HG03342 (cell line): ENCODE data around the gene SLC4A11.
"Not testable (repeated sequence)": the region's sequence is repeated elsewhere in the genome, so short reads cannot be mapped to it uniquely, and the experiment has no call there.

Experiments
- ATAC-seq: cut with Tn5 transposase; IDR thresholded peaks from one replicate; pipeline ENCODE4 v1.9.1; 2021; ENCODE audit warnings: mild to moderate bottlenecking, moderate library complexity; ENCODE audit not compliant: unreplicated experiment

Gene SLC4A11

DNA sequence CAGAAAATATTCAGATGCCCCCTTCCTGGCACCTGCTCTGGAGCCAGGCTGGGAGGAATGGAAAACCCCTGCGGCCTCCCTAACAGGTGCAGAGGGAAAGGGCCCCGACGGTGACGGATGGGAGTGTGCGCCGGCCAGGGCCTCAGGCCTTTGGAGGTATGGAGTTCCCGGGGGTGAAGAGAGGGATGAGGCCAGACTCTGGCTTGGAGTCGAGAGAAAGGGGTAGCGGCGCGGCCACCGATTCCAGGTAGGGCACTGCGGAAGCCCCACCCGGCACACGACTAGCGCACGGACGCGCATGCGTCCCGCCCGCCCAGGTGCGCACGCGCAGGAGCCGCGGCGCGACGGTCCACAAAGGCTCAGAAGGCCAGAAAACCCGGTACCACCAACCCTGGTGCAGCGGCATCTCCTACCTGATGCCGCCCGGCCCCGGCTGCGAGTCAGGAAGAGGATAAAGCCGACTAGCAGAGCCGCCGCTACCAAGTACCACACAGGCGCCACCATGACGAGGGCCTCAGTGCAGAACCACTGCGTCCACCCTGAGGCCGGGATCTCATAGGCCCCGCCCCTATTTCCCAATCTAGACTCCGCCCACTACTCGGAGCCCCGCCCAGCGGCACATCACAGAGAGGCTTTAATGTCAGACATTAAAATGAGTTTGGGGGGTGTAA lies 34.7 kb downstream of the SLC4A11 start, which contains the start of gene DDRGK1:
TSS of gene DDRGK1 (minus strand) at position 559 of the 671 bp plus-strand sequence. CDS start at position 504, 55 bp downstream.
- peak; percentile 73 for ATAC-seq

DNA sequence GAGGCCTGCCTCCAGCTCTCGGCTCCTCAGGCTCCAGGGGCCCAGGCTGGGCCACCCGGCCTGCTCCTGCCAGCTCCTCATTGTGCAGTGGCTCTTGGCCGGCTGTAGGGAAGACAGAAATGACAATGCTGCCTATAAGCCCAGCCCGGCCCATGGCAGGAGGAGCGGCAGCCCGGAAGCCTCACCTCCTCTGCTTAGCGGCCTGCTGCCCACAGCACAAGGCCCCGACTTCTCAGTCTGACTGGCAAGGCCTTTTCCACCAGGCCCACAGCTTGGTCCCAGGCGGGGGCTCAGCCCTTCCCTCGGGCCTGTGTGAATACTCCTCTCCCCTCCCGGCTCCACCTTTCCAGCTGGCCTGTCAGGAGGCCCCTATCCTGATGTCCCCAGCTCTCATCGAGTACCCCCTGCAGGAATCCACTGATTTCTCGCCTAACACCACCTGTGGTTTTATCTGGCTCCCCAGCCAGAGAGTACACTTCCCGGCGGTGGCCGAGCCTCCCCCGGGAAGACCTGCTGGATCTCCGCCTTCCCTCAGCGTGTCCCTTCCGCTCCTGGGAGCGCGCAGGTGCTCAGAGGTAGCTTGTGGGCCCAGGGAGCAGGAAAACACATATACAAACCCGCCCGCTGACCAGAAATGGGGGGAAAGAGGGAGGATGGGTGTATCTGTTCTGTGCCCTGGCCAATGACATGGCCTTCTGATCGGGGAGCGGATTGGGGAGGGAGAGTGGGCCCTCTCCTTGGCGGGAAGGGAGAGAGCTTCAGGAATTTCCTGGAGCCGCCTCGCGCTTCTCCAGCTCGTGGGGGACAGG lies 35.5 kb downstream of the SLC4A11 start:
- ATAC-seq, result peak; percentile 17

DNA sequence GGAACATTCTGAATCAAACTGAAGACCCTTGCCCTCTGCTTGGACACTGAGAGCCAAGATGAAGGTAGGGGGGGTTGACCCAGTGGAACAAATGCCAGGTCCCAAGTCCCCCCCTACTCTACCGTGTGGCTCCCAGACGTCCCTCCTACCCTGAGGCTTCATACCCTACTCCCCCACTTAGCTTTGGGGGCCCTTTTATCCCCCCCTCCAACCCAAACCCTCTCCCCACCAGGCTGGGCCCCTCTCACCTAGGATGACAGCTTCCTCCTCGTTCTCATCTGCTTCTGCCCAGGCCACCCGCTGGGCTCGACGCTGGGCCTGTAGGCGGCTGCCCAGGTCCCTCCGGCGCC lies 36.0 kb downstream of the SLC4A11 start:
- no peak for ATAC-seq

DNA sequence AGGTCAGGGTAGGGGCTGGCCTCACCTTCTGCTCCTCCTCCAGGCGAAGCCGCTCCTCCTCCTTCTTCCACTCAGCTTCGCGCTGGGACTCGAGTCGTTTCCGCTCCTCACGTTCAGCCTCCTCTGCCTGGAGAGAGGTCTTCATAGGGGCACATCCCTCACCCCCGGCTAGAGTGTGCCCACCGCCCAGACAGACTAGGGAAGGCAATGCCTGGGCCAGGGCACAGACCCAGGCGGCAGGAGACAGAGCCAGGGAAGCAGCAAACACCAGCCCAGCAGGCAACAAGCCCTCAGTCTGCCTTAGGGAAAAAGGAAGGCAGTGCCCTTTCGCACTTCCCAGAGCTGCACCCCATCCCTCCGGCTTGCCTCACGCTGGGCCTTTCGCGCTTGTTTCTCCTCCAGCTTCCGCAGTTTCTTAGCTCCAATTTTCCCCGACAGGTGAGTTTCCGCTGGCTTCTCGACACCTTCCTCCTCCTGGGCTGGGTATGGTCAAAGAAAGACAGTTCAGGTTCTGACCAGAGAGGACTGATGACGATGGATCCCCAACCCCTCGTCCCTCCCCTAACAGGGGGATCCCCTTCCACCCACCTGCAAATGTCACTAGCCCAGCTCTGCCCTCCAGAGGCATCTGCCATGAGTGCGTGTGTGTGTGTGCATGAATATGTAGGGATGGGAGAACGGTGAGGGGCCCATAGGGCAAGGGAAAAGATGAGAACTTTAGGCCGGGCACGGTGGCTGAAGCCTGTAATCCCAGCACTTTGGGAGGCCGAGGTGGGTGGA lies 38.8 kb downstream of the SLC4A11 start:
- no peak for ATAC-seq

DNA sequence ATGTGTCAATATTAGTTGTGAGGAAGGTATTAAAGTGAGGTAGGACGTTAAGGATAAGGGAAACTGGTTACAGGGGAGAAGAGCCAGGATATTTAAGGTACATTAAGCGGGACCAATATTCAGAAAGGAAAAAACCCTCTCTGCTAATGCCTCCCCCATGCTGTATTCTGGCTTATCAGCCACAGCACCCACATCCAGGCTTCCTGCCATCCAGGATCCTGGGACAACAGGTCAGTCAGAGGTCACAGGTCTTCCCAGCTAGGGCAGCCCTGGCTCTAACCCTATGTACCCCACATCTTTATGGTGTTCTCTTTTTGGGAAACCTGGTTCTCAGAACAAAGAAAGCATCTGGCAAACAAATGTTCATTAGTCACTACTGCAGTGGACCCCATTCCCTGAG lies 39.8 kb downstream of the SLC4A11 start:
- ATAC-seq, result no peak

DNA sequence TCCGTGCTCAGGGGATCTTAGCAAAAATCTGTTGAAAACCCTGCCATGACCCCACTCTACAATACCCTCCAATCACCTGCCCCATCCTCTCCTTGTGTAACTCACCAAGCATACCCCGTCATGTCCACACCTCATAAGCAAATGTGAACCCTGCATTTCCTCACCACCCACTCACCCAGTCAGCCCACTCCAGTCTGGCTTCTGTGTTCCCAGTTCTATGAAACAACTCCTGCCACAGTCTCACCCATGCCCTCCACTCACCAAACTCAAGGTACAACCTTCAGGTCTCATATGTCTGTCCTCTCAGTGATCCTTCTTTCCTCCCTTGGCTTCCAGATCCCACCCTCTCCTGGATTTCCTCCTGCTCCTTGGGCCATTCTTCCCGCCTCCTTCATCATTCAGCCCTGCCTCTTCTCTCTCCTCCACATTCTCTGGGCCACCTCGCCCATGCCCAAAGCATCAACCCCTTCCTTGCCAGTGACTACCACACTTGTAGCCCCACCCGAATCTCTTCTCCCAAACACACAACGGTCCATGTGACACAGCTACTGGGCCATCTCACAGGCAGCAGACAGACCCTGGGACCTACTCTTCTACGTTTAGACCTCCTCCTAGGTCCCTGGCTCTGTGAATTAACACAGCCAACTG lies 43.3 kb downstream of the SLC4A11 start:
- ATAC-seq, result no peak

DNA sequence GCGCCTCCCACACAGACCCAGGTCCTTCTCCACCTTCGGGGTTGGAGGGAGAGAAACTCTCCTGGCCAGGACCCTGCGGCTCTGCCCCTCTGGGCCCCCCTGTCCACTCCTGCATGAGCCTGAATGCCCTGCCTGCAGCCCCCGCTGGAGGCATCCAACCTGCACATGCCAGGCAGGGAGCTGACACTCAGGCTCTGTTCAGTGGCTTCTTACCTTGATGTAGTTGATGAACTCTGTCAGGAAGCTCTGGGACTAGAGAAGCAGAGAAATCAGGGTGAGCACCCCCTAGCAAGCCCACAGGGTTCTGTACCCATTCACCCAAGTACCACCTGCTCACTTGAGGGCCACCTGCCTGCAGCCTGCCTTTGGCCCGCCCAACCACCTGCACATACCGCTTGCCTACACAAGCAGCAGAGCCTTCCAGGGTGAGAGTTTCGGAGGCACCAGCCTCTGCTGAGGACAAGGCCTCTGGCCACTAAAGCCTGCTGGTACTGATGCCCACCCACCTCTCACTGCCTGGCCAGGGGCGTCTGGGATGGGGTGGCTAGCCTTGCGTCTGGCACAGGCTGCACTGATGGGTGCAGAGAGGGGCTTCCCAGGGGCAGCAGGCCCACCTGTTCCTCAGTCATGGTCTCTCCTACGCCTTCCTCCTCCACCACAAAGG lies 44.2 kb downstream of the SLC4A11 start:
- no peak for ATAC-seq

DNA sequence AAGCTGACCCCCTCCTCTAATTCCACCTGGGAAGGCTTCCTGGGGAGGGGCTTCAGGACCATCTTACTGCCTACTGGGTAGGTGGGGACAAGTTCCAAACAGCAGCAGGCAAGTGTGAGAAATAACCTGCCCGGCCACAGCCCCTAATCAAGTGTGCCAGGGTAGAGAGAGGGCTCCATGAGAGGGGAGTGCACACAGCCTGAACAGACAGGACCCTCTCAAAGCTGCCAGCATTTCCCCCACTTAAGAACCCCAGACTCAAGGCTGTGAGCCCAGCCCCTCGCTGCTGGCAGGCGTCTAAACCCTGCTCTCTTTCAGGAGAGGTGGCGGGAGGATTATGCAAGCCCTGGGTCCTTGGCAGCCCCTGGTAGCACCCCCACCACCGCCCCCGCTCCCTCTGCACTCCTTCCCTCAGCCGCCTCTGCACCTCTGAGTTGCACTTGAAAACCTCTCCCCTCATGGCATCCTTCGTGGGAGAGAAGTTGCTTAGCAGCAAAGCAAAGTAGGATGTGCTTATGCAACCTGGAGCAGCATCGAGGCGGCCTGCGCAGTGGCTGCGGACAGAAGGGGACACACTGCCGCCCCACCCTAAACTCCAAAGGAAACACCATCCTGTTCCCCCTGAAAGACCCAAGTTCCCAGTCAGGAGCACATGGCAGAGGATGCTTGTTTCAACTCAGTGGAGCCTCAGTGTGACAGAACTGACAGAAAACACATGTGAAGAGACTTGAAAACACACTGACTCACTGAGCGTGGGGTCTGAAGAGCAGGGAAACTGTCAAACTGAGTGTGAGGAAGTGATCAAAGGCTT lies 45.0 kb downstream of the SLC4A11 start:
- no peak for ATAC-seq

DNA sequence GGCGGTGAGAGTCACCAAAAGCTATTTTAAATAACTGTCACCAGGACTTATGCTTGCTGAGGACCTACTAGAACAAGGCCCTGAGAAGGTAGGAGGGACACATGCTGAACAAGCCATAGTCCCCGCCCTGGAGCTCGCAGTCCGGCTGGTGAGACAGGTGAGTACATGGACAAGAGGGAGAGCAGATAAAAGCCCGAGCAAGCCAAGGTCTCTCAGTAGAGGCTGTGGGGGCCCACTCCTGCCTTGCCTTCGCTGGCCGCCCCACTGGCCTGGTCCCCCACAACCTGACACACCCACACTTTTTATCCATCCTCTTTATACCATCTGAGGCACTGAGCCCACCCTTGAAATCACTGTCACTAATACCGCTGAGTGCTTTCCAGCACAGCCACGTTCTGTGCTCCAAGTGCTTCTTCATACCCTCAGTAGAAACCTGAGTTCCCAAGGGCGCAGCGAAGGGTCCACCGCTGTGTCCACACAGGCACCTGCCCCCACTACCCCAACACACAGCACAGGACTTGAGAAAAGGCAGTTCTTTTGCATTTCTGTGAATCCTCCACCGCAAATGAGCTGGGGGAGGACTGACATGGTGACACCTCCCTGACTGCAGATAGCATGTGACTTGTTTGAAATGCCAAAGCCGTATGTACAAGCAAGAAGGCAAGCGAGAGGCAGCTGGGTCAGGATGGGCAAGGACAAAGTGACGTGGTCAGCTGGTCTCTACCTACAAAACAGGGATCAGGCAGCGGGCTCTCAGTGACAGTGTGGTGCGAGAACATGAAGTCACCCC lies 46.6 kb downstream of the SLC4A11 start:
- ATAC-seq, result no peak

DNA sequence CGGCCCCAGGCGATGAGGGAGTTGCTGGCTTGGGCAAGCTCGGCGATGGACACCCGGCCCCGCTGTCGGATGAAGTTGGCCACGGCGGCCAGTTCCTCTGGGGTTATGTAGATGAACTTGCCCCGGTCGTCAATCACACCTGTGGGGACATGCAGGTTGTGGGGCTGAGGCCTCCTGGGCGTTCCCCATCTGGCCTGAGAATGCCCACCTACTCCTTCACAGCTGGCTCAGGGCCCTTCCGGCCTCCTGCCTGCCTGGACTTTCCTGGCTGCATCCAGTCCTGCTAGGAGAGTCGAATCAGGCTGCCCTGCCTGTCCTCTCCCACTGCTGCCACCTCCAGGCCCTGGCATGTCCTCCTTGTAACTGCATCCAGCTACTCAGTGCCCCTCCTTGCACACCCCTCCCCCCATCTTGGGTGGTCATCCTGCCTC lies 48.3 kb downstream of the SLC4A11 start:
- no peak for ATAC-seq

DNA sequence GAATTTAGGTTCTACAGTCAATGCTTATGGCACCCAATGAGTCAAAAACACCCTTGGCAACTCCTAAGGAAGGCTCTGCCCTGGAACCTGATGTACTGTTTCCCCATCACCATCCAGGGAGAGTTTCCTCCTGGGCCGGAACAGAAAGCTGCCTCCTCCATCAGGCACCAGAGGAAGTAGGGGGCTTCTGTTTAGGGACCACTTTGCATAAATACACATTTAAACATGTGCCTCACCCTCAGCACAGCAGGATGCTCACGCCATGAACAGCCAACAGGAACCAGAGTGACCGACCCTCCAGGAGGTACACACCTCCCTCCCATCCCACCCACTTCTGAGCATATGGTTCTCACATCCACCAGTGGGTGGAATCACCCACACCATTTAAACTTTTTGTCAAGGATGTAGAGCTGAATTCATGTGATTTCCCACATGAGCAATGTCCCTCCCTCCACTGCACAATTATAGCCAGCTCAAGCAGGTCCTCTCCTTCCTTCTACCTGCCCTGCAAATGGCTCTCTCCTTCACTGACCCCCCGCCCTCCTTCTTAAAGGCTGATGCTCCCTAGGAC lies 49.3 kb downstream of the SLC4A11 start:
- ATAC-seq, result no peak

DNA sequence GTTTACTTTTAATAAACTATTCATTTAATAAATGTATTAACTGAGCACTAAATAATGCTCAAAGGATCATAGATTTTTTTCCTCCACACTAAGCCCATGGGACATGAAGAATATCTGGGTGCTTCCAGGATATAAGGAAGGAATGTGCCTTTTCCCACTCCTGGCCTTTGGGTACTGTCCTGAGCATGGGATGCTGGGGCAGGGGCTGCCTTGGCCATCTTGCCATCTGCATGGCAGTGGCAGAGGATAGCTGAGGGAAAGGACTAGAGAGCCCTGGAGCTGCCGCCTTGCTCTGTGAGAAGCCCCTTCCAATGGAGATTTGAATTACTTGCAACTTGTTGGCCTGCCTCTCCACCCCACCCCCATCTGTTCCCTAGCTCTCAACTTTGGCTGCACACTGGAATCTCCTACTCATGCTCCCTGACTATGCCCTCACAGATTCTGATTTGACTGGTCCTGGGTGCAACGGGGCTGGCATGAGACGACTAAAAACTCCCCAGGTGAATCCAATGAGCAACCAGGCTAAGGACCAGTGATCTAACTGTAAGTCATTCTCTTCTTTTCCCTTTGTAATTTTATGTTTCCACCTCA lies 50.1 kb downstream of the SLC4A11 start:
- ATAC-seq, result no peak

DNA sequence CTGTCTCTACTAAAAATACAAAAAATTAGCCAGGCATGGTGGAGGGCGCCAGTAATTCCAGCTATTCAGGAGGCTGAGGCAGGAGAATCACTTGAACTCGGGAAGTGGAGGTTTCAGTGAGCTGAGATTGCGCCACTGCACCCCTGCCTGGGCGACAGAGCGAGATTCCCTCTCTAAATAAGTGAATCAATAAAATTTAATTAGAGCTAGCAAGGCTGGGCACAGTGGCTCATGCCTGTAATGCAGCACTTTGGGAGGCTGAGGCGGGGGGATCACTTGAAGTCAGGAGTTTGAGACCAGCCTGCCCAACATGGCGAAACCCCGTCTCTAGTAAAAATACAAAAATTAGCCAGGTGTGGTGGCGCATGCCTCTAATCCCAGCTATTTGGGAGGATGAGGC lies 51.1 kb downstream of the SLC4A11 start:
- ATAC-seq, result not testable (repeated sequence)

DNA sequence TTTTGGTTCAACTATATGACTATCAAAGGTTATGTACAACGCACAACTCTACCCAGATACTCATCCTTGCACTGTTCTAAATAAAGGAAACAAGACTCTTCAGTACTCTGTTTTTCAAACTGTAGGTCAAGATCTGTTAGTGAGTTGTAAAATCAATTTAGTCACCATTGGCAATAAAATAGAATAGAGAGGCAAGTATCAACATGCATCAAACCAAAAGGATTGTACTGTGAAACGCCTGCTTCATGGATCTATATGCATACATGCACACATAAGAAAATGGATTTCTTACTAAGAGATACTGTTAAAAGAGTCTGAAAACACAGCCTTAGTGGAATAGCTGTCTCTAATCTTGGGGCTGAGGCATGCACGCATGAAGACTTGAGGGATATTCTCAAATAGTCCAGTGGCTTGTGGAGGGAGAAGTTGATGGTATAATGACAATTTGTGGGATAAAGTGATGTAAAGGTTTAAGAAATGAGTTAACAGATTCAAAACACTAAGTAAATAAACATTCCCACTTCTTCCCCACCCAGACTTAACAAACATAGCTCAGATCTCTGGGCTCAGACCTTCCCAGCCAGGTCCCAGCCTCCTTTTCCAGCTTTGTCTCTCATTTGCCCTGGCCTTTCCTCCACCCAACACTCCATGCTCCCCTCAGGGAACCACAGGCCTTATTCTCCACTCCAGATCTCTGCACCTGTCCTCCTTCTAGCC lies 54.9 kb downstream of the SLC4A11 start:
- ATAC-seq, result no peak

DNA sequence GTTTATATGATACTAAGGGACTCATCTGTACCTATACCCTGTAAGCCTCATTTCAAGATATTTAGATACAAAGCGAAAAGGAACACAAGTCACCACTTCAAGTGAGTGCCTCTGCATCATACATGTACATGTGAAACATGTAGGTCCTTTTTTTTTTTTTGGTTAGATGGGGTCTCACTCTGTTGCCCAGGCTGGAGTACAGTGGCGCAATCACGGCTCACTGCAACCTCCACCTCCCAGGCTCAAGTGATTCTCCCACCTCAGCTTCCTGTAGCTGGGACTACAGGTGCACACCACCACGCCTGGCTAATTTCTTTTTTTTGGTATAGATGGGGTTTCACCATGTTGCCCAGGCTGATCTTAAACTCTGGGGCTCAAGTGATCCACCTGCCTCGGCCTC lies 56.6 kb downstream of the SLC4A11 start:
- ATAC-seq, result not testable (repeated sequence)

DNA sequence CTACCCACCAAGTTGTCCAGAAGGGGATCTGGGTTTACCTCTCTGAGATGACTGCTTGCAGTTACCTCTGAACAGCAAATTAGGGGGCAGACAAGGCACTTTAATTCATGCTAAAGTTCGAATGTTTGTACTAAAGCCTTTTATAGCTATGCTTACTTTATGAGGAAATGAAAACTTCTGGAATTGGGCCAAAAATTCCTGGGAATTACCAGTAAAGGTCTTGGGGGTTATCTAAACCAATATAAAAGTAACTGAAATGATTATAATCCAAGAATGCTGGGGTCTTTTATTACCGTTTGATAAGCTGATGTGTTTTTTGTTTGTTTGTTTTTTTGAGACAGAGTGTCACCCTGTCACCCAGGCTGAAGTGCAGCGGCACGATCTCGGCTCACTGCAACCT lies 57.7 kb downstream of the SLC4A11 start:
- no peak for ATAC-seq

DNA sequence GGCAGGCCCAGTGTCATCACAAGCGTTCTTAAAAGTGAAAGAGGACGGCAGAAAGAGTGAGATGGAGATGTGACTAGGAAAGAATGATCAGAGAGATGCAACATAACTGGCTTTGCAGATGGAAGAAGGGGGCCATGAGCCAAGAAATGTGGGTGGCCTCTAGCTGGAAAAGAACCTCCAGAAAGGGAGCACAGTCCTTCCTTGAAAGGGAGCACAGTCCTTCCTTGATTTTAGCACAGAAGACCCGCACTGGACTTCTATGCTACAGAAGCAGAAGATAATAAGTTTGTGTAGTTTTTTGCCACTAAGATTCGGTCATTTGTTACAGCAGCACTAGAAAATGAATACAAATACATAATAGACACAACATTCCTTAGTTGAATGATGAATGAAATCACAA lies 58.7 kb downstream of the SLC4A11 start:
- no peak for ATAC-seq
